Measurements from ENCODE around the gene BCL2L15.
"Not testable (repeated sequence)": the region's sequence is repeated elsewhere in the genome, so short reads cannot be mapped to it uniquely, and the experiment has no call there.

- not testable (repeated sequence) for TF ChIP-seq CTCF (IDR thresholded peaks at IDR 0.05 in 4 of 5, conservative IDR thresholded peaks at IDR 0.05 in 1 of 5); POLR2A (IDR thresholded peaks at IDR 0.05)
These were observed 34.7 kb downstream of the BCL2L15 start for GRCh38 chr1:113852694-113853093.

All from gastrocnemius medialis (tissue), 4 donors.